DOHH2 (cell line): Measurements from ENCODE around the gene PEPD.

Source experiments
- H3F3A ChIP-seq: fragments of 200-600 bp; sonication (generic), shearing (Covaris generic); 2 replicates; pipeline ENCODE4 v1.6.0; 2016; ENCODE audit warnings: antibody characterized with exemption, mild to moderate bottlenecking; ENCODE audit not compliant: control insufficient read depth, insufficient read depth
- H3K27ac ChIP-seq: fragments of 200-600 bp; sonication (generic); 2 replicates; pipeline ENCODE4 v1.5.1; 2014; ENCODE audit warnings: low read depth, mild to moderate bottlenecking, low read length, moderate library complexity
- H3K27me3 ChIP-seq: fragments of 200-600 bp; sonication (generic); 2 replicates; pipeline ENCODE4 v1.6.1; 2014; ENCODE audit warnings: mild to moderate bottlenecking, low read length, mixed read lengths; ENCODE audit not compliant: control insufficient read depth
- H3K36me3 ChIP-seq: fragments of 200-600 bp; sonication (generic); 2 replicates; pipeline ENCODE4 v1.6.1; 2014; ENCODE audit warnings: mild to moderate bottlenecking, low read length, moderate library complexity, mixed read lengths; ENCODE audit not compliant: control insufficient read depth
- H3K4me1 ChIP-seq: fragments of 200-600 bp; sonication (generic); 2 replicates; pipeline ENCODE4 v1.6.1; 2014; ENCODE audit warnings: mild to moderate bottlenecking, low read length, mixed read lengths; ENCODE audit not compliant: control insufficient read depth
- H3K4me2 ChIP-seq: fragments of 200-600 bp; sonication (generic); 2 replicates; pipeline ENCODE4 v1.6.0; 2014; ENCODE audit warnings: mild to moderate bottlenecking, low read length, moderate library complexity
- H3K4me3 ChIP-seq: fragments of 200-600 bp; sonication (generic); 2 replicates; pipeline ENCODE4 v1.5.1; 2014; ENCODE audit warnings: mild to moderate bottlenecking, low read length, mixed read lengths
- H3K79me2 ChIP-seq: fragments of 200-600 bp; sonication (generic); 2 replicates; pipeline ENCODE4 v1.6.1; 2014; ENCODE audit warnings: mild to moderate bottlenecking, low read length, mixed read lengths; ENCODE audit not compliant: control insufficient read depth
- H3K9me2 ChIP-seq: fragments of 200-600 bp; sonication (generic); replicated peaks from 2 replicates; pipeline ENCODE4 v1.6.1; 2014; ENCODE audit warnings: mild to moderate bottlenecking, low read length, mixed read lengths; ENCODE audit not compliant: control insufficient read depth
- H3K9me3 ChIP-seq: fragments of 200-600 bp; sonication (generic); 2 replicates; pipeline ENCODE4 v1.6.1; 2014; ENCODE audit warnings: antibody characterized with exemption, low read length, mixed read lengths; ENCODE audit not compliant: control insufficient read depth, insufficient read depth
- H4K20me1 ChIP-seq: fragments of 200-600 bp; sonication (generic); 2 replicates; pipeline ENCODE4 v1.6.0; 2014; ENCODE audit warnings: low read depth, mild to moderate bottlenecking, antibody characterized with exemption, low read length, moderate library complexity; ENCODE audit not compliant: control insufficient read depth, insufficient read depth
- CTCF ChIP-seq: fragments of 200-600 bp; sonication (generic); IDR thresholded peaks from one replicate; pipeline ENCODE4 v1.5.1; 2014; ENCODE audit warnings: antibody characterized with exemption, mild to moderate bottlenecking, low read depth, low read length; ENCODE audit not compliant: poor library complexity, severe bottlenecking
- EZH2phosphoT487 ChIP-seq: fragments of 200-600 bp; sonication (generic); IDR thresholded peaks from 2 replicates; pipeline ENCODE4 v1.6.1; 2017; ENCODE audit warnings: borderline replicate concordance, mild to moderate bottlenecking, antibody characterized with exemption, low read length, moderate library complexity, mixed read lengths

PEPD gene

GRCh38 chr19:33554391-33554790 is 32.8 kb upstream of the PEPD start:
- Histone ChIP-seq H3K27me3 (no peaks in the 10 kb centered on the region), H3K9me3 (no peaks in the 10 kb centered on the region), H3K79me2 (no peaks in the 10 kb centered on the region), H3K9me2 (no peaks in the 10 kb centered on the region), H4K20me1 (no peaks in the 10 kb centered on the region), H3K27ac (no peak overlapping the region), H3F3A (no peaks in the 10 kb centered on the region), H3K4me2 (no peak overlapping the region), H3K4me3 (no peak overlapping the region), H3K36me3 (no peaks in the 10 kb centered on the region), H3K4me1 (no peaks in the 10 kb centered on the region)
- TF ChIP-seq EZH2phosphoT487 (no peak), CTCF (no peak)

- Histone ChIP-seq H3K4me3 (no peak overlapping the region), H3K4me1 (no peaks in the 10 kb centered on the region), H3K27ac (no peak overlapping the region), H3F3A (no peaks in the 10 kb centered on the region), H3K9me3 (no peaks in the 10 kb centered on the region), H3K36me3 (no peaks in the 10 kb centered on the region), H3K4me2 (no peak overlapping the region), H3K9me2 (no peaks in the 10 kb centered on the region), H4K20me1 (no peaks in the 10 kb centered on the region), H3K79me2 (no peaks in the 10 kb centered on the region), H3K27me3 (no peaks in the 10 kb centered on the region)
- TF ChIP-seq EZH2phosphoT487 (no peak), CTCF (no peak)
Observed at GRCh38 chr19:33553530-33554310, 32.1 kb upstream of the PEPD start.

GRCh38 chr19:33552928-33553279 is 31.3 kb upstream of the PEPD start:
- Histone ChIP-seq H3K79me2 (no peaks in the 10 kb centered on the region), H3F3A (no peaks in the 10 kb centered on the region), H3K9me3 (no peaks in the 10 kb centered on the region), H3K9me2 (no peaks in the 10 kb centered on the region), H3K4me3 (no peak overlapping the region), H3K27me3 (no peaks in the 10 kb centered on the region), H3K27ac (no peak overlapping the region), H4K20me1 (no peaks in the 10 kb centered on the region), H3K4me1 (no peaks in the 10 kb centered on the region), H3K36me3 (no peaks in the 10 kb centered on the region), H3K4me2 (no peak overlapping the region)
- no peak for TF ChIP-seq EZH2phosphoT487
- TF ChIP-seq CTCF: no peak
